Cardiac muscle cell (in vitro differentiated cells and primary cell): ENCODE measurements around the gene CHN2. TPM values are rescaled to one million over a fixed set of nuclear protein-coding genes. Genes with fewer than 3 reads are reported as not detected.
"Not testable (repeated sequence)": the region's sequence is repeated elsewhere in the genome, so short reads cannot be mapped to it uniquely, and the experiment has no call there.

Source experiments
- DNase-seq, 2 donors: peaks; one replicate each; pipeline versions ENCODE4 v3.0.0 to v3.0.0-alpha.2; 2010 to 2017; ENCODE audit warnings: low read depth in 1 of 2, low spot score in 1 of 2
- H3K27ac ChIP-seq: fragments of 200-600 bp; sonication (generic); 2 replicates; pipeline ENCODE4 v1.5.1; 2016
- H3K27me3 ChIP-seq: fragments of 200-600 bp; sonication (generic); 2 replicates; pipeline ENCODE4 v1.6.0; 2016; ENCODE audit warnings: control low read depth
- H3K36me3 ChIP-seq: fragments of 200-600 bp; sonication (generic); 2 replicates; pipeline ENCODE4 v1.5.1; 2016; ENCODE audit warnings: control low read depth
- H3K4me1 ChIP-seq: fragments of 200-600 bp; sonication (generic); 2 replicates; pipeline ENCODE4 v1.8.1; 2017; ENCODE audit warnings: low read depth, mild to moderate bottlenecking, mixed run types
- H3K4me3 ChIP-seq: fragments of 200-600 bp; sonication (generic); 2 replicates; pipeline ENCODE4 v1.5.1; 2016; ENCODE audit warnings: mild to moderate bottlenecking
- H3K9me3 ChIP-seq: fragments of 200-600 bp; sonication (generic); 2 replicates; pipeline ENCODE4 v1.5.1; 2017; ENCODE audit warnings: low read depth, mild to moderate bottlenecking, control low read depth
- CTCF ChIP-seq: IDR thresholded peaks from 2 replicates; pipeline ENCODE4 v1.5.1; 2012; ENCODE audit warnings: low read depth, mild to moderate bottlenecking, low read length
- polyA plus RNA-seq: library from polyadenylated mRNA; unstranded; fragments of >200 nt; fragmentation: Nextera tagmentation; extraction: Ambion mirVana; gene quantifications from 2 replicates; pipeline ENCODE4 v1.2.1, GENCODE V29; 2016
- total RNA-seq: library from RNA; depleted of rRNA; stranded (reverse); fragments of >200 nt; gene quantifications from 2 replicates; pipeline ENCODE4 v1.2.3, GENCODE V29; 2016

CHN2 gene
- total and polyA plus RNA-seq, 2 experiments from 2014 or later, result 16.0 to 30.5 TPM

GRCh38 chr7:29511337-29511736 lies 316.8 kb downstream of the CHN2 start:
- no peaks in the 10 kb centered on the region for H3K9me3 ChIP-seq
- H3K27me3 ChIP-seq, result no peaks in the 10 kb centered on the region
- no peak overlapping the region for H3K27ac ChIP-seq
- H3K36me3 ChIP-seq, result no peaks in the 10 kb centered on the region
- DNase-seq, result no peak
- TF ChIP-seq CTCF, result no peak
- no peaks in the 10 kb centered on the region for H3K4me1 ChIP-seq
- no peak overlapping the region for H3K4me3 ChIP-seq

DNA sequence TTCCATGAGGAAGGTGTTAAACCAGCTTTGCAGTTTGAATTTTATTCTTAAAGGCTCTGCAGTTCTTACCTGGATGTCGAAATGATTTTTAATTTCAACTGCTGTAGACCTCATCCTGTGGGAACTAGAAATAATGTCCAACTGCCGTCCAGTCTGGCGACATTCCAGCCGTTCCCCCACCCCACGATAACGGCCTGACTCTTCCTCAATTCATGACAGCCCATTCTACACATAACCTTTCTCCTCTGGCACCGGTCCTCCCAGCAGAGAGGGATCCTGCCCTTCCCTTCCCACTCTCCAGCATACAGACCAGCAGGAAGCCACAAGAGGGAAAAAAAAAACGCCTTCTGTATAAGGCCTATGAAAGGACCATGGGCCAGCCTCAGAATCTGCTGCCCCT lies 317.3 kb downstream of the CHN2 start:
- TF ChIP-seq CTCF, result no peak
- no peaks in the 10 kb centered on the region for H3K36me3 ChIP-seq
- H3K27ac ChIP-seq, result no peak overlapping the region
- no peaks in the 10 kb centered on the region for H3K27me3 ChIP-seq
- no peaks in the 10 kb centered on the region for H3K4me1 ChIP-seq
- DNase-seq, result no peak
- H3K9me3 ChIP-seq, result no peaks in the 10 kb centered on the region
- H3K4me3 ChIP-seq, result no peak overlapping the region

- Histone ChIP-seq H3K27ac (no peak overlapping the region), H3K36me3 (no peaks in the 10 kb centered on the region), H3K27me3 (no peaks in the 10 kb centered on the region), H3K9me3 (no peaks in the 10 kb centered on the region), H3K4me1 (no peaks in the 10 kb centered on the region), H3K4me3 (no peak overlapping the region)
- no peak for TF ChIP-seq CTCF
- DNase-seq, result no peak
Measured at GRCh38 chr7:29516491-29516890, 321.9 kb downstream of the CHN2 start.

GRCh38 chr7:29518616-29519015 lies 324.0 kb downstream of the CHN2 start:
- Histone ChIP-seq H3K4me3 (no peak overlapping the region), H3K36me3 (no peaks in the 10 kb centered on the region), H3K27ac (no peak overlapping the region), H3K27me3 (no peaks in the 10 kb centered on the region), H3K9me3 (no peaks in the 10 kb centered on the region), H3K4me1 (no peaks in the 10 kb centered on the region)
- TF ChIP-seq CTCF, result no peak
- DNase-seq, result no peak

DNA sequence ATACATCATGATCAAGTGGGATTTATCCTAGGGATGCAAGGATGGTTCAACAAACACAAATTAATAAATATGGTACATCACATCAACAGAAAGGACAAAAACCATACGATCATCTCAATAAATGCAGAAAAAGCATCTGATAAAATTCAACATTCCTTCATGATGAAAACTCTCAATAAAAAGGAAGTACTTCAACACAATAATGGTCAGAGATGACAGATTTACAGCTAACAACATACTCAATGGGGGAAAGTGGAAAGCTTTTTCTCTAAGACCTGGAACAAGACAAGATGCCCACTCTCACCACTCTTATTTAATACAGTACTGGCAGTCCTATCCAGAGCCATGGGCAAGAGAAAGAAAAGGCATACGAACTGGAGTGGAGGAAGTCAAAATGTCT lies 329.2 kb downstream of the CHN2 start:
- DNase-seq, result no peak
- Histone ChIP-seq H3K4me1 (no peaks in the 10 kb centered on the region), H3K27ac (no peak overlapping the region), H3K4me3 (no peak overlapping the region), H3K36me3 (no peaks in the 10 kb centered on the region), H3K9me3 (no peaks in the 10 kb centered on the region), H3K27me3 (no peaks in the 10 kb centered on the region)
- TF ChIP-seq CTCF, result no peak

DNA sequence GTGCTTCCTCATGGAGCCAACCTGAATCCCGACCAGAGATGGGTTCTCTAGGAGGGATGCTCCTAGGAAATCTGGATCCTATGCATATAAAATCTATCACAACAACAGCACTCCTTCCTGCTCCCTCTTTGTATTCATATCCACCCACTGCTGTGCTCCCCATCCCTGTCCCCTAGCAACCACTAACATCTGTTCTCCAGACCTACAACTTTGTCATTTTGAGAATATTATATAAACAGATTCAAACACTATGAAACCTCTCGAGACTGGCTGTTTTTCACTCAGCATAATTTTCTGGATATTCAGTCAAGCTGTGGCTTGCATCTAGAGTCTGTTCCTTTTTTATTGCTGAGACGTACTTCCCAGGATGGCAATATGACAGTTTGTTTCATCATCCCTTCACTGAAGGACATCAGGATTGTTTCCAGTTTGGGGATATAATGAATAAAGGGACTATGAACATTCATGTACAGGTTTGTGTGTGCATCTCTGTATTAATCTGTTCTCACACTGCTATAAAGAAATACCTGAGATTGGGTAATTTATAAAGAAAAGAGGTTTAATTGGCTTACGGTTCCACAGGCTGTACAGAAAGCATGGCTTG lies 333.0 kb downstream of the CHN2 start:
- no peak overlapping the region for H3K4me3 ChIP-seq
- no peak overlapping the region for H3K27ac ChIP-seq
- H3K27me3 ChIP-seq, result no peaks in the 10 kb centered on the region
- no peak for TF ChIP-seq CTCF
- H3K4me1 ChIP-seq, result no peaks in the 10 kb centered on the region
- DNase-seq, result no peak
- H3K36me3 ChIP-seq, result no peaks in the 10 kb centered on the region
- H3K9me3 ChIP-seq, result no peaks in the 10 kb centered on the region

DNA sequence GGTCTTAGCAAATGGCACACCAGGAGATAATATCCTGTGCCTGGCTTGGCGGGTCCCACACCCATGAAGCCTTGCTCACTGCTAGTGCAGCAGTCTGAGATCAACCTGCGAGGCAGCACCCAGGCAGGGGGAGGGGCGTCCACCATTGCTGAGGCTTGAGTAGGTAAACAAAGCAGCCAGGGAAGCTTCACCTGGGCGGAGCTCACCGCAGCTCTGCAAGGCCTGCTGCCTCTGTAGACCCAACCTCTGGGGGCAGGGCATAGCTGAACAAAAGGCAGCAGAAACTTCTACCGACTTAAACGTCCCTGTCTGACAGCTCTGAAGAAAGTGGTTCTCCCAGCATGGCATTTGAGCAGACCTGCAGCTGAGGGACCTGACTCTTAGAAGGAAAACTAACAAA lies 334.0 kb downstream of the CHN2 start:
- not testable (repeated sequence) for H3K4me1 ChIP-seq, H3K27ac ChIP-seq, H3K4me3 ChIP-seq, H3K27me3 ChIP-seq, H3K9me3 ChIP-seq, DNase-seq, H3K36me3 ChIP-seq
